Stimulated activated CD8-positive, alpha-beta memory T cell treated with anti-CD3 and anti-CD28 coated beads, Interleukin-12 subunit alpha, Interleukin-12 subunit beta, amount 100 ng/mL, for 4 hours (primary cell): ENCODE results near the gene POP7.
A peak's percentile ranks its signal among the peaks of the same experiment; 100 is the strongest.
"Not testable (repeated sequence)": the region's sequence is repeated elsewhere in the genome, so short reads cannot be mapped to it uniquely, and the experiment has no call there.

Source experiments
- DNase-seq: peaks from one replicate; pipeline ENCODE4 v3.0.0-alpha.2; 2020; ENCODE audit warnings: low read depth

Gene POP7

GRCh38 chr7:100692578-100692961 is 13.4 kb upstream of the POP7 start:
- no peak for DNase-seq

- no peak for DNase-seq
Measured at GRCh38 chr7:100693312-100694097, 12.4 kb upstream of the POP7 start.

DNA sequence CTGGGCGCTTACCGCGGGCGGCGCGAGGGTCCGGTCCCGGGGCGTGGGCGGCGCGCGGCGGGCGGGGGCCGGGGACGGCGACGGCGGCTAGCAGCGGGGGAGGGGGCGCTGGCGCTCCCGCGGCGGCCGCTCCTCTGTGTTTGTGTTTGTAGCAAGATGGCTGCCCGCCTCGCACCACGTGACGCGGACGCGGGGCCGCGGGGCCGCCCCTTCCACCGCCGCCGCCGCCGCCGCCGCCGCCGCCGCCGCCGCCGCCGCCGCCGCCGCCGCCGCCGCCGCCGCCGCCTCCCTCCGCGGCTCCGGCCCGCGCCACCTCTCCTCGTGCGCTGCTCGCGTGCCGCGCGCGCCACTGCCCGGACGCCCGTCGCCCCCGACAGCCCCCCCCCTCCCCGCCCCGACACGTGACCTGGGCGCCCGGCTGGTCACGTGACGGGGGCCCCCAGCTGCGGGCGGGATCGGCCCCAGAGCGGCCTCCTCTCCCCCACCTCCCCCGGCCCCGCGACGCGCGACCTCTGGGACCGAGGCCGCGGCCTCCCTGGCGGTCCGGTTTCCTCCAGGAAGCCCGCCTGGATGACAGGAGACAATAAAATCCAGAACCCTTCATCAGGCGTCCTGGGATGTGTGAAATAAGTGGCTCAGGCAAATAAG is 11.7 kb upstream of the POP7 start, which contains the start of gene GIGYF1:
TSS of gene GIGYF1 (minus strand) at position 153 of the 648 bp plus-strand sequence. CDS start 6,012 bp downstream, outside the sequence.
- DNase-seq: peak; percentile 60

GRCh38 chr7:100696123-100696521 is 9.8 kb upstream of the POP7 start:
- no peak for DNase-seq

GRCh38 chr7:100699018-100699417 is 6.9 kb upstream of the POP7 start:
- DNase-seq: no peak

GRCh38 chr7:100701089-100701488 is 4.8 kb upstream of the POP7 start:
- not testable (repeated sequence) for DNase-seq

DNA sequence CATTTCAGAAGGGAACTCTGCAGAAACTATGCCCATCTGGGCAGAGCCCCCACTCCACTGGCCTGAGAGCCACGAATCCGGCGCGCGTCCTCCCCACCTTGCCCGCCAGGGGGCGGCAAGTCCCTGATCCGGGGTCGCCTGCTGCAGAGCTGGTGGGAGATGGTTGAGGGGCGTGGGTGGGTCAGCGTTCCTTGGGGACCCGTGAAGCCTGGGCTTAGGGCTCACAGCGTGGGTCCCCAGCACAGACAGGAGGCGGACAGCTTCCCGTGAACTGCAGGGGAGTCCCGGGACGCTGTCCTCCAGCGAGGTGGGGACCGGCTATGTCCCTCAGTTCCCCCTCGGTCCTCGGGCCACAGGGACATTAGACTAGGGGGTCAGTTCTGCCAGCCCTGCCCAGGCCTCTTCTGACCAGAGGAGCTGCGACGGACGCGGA is 585 bp upstream of the POP7 start:
- DNase-seq: peak; percentile 54

DNA sequence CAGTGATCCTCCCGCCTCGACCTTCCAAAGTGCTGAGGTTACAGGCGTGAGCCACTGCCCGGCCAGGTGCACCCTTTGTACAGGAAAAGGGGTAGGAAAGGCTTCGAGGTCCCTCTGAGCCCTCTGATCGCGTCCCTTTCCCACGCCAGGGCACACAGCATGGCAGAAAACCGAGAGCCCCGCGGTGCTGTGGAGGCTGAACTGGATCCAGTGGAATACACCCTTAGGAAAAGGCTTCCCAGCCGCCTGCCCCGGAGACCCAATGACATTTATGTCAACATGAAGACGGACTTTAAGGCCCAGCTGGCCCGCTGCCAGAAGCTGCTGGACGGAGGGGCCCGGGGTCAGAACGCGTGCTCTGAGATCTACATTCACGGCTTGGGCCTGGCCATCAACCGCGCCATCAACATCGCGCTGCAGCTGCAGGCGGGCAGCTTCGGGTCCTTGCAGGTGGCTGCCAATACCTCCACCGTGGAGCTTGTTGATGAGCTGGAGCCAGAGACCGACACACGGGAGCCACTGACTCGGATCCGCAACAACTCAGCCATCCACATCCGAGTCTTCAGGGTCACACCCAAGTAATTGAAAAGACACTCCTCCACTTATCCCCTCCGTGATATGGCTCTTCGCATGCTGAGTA is 871 bp downstream of the POP7 start:
- DNase-seq: no peak

- no peak for DNase-seq
Measured at GRCh38 chr7:100708395-100708794, 2.5 kb downstream of the POP7 start.

DNA sequence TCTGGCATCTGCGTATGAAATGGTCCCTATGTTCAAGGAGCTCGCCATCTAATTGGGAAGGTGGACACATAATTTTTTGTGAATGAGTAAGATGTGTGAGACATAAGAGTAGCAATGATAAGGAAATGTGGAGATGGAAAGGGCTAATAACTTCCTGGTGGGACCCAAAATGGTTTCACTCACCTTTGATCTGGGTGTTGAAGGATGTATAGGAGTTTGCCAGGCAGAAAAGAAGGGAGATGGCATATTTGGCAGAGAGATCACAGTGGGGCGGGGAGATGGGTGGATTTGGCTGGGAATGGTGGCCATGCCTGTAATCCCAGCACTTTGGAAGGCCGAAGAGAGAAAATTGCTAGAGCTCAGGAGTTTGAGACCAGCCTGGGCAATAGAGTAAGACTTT is 4.5 kb downstream of the POP7 start:
- DNase-seq: no peak

DNA sequence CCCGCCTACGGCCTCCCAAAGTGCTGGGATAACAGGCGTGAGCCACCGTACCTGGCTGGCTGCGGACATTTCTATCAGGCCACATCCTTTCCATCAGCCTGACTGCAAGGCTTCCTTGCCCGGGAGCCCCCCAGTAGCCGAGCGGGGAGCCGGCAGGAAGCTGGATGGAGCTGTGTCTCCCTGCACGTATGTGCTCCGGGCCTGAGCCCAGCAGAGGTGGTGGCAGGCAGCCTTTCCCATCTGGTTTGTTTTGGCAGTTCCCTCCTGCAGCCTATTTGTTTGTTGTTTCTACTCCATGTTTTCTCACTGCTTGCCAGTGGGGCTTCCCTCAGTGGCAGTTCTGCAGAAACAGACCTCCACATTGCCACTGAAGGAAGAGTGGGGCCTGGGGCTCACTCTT is 5.4 kb downstream of the POP7 start:
- no peak for DNase-seq

DNA sequence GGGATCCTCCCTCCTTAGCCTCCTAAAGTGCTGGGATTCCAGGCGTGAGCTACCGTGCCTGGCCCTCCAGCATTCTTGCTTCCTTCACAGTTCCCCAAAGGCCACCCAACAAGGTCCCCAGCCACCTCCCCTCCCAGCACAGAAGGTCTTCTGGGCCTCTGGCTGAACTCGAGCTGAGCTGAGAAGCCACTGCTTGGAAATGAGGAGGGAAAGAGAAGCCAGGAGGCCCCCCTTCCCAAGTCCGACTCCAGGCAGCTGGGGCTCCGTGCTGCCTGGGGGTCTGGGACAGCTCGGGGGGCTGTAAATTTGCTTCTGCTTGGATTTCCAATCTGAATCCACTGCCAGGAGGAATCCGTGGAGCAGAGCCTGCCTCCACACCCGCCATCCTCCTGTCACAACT is 8.8 kb downstream of the POP7 start:
- DNase-seq: no peak

DNA sequence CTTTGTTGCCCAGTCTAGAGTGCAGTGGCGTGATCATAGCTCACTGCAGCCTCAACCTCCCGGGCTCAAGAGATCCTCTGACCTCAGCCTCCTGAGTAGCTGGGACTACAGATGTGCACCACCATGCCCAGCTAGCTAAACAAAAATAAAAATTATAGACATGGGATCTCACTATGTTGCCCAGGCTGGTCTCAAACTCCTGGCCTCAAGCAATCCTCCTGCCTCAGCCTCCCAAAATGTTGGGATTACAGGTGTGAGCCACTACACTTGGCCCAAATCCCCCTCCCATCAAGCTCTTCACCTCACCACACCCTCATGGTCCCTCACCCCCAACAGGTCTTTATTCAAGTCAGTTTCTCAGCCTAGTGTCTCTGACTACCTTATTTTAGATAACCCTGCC is 11.2 kb downstream of the POP7 start:
- DNase-seq: not testable (repeated sequence)

- DNase-seq: no peak
Measured at GRCh38 chr7:100719523-100720278, 13.8 kb downstream of the POP7 start.

DNA sequence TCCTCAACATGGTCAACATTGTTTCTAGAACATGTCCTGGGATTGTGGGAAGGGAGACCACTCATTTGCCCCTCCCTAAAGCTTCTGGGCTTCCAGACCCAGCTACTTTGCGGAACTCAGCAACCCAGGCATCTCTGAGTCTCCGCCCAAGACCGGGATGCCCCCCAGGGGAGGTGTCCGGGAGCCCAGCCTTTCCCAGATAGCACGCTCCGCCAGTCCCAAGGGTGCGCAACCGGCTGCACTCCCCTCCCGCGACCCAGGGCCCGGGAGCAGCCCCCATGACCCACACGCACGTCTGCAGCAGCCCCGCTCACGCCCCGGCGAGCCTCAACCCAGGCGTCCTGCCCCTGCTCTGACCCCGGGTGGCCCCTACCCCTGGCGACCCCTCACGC is 14.4 kb downstream of the POP7 start, which contains the start of gene EPO:
TSS of gene EPO (plus strand) at position 190 of the 392 bp plus-strand sequence. CDS start 513 bp downstream, outside the sequence.
- no peak for DNase-seq

GRCh38 chr7:100720671-100721504 is 15.0 kb downstream of the POP7 start:
- no peak for DNase-seq

GRCh38 chr7:100721505-100721812 is 15.5 kb downstream of the POP7 start:
- no peak for DNase-seq

DNA sequence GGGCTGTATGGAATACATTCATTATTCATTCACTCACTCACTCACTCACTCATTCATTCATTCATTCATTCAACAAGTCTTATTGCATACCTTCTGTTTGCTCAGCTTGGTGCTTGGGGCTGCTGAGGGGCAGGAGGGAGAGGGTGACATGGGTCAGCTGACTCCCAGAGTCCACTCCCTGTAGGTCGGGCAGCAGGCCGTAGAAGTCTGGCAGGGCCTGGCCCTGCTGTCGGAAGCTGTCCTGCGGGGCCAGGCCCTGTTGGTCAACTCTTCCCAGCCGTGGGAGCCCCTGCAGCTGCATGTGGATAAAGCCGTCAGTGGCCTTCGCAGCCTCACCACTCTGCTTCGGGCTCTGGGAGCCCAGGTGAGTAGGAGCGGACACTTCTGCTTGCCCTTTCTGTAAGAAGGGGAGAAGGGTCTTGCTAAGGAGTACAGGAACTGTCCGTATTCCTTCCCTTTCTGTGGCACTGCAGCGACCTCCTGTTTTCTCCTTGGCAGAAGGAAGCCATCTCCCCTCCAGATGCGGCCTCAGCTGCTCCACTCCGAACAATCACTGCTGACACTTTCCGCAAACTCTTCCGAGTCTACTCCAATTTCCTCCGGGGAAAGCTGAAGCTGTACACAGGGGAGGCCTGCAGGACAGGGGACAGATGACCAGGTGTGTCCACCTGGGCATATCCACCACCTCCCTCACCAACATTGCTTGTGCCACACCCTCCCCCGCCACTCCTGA is 16.7 kb downstream of the POP7 start:
- no peak for DNase-seq

GRCh38 chr7:100723732-100724275 is 17.9 kb downstream of the POP7 start:
- no peak for DNase-seq

DNA sequence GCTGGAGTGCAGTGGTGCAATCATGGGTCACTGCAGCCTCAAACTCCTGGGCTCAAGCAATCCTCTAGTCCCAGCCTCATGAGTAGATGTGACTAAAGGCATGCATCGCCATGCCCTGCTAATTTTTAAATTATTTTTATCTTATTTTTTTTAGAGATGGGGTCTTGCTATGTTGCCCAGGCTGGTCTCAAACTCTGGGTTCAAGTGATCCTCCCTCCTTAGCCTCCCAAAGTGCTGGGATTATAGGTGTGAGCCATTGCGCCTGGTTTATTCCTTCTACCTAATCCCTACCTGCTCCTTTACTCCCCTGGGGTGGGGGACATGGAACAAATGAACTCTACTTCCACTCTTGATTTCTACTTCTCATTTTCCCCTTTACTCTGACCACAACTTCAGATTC is 18.4 kb downstream of the POP7 start:
- DNase-seq: not testable (repeated sequence)
